HG02610 (cell line): ENCODE results near the gene RNF175.
A peak's percentile ranks its signal among the peaks of the same experiment; 100 is the strongest.
"Not testable (repeated sequence)": the region's sequence is repeated elsewhere in the genome, so short reads cannot be mapped to it uniquely, and the experiment has no call there.

Source experiments
- ATAC-seq: cut with Tn5 transposase; IDR thresholded peaks from one replicate; pipeline ENCODE4 v1.9.1; 2021; ENCODE audit warnings: mild to moderate bottlenecking, moderate library complexity; ENCODE audit not compliant: unreplicated experiment

RNF175 gene

GRCh38 chr4:153684971-153685371 is 74.9 kb downstream of the RNF175 start:
- no peak for ATAC-seq

- ATAC-seq = peak; percentile 96
These were observed 75.4 kb downstream of the RNF175 start, which contains the start of gene TLR2 for GRCh38 chr4:153684182-153684970. TSS of gene TLR2 (plus strand) at chr4:153684280. CDS start at chr4:153702908, 18,628 bp downstream.

- no peak for ATAC-seq
These were observed 76.1 kb downstream of the RNF175 start for GRCh38 chr4:153683763-153684181.

- no peak for ATAC-seq
These were observed 80.3 kb downstream of the RNF175 start for GRCh38 chr4:153679486-153679885.

- ATAC-seq = no peak
These were observed 82.8 kb downstream of the RNF175 start for GRCh38 chr4:153676984-153677383.

GRCh38 chr4:153676486-153676885 is 83.3 kb downstream of the RNF175 start:
- no peak for ATAC-seq

- no peak for ATAC-seq
These were observed 90.0 kb downstream of the RNF175 start for GRCh38 chr4:153669838-153670237.

GRCh38 chr4:153668647-153669046 is 91.2 kb downstream of the RNF175 start:
- ATAC-seq = no peak

GRCh38 chr4:153666505-153666904 is 93.3 kb downstream of the RNF175 start:
- ATAC-seq = not testable (repeated sequence)

GRCh38 chr4:153663667-153664066 is 96.2 kb downstream of the RNF175 start:
- no peak for ATAC-seq

GRCh38 chr4:153661908-153662307 is 97.9 kb downstream of the RNF175 start:
- no peak for ATAC-seq

GRCh38 chr4:153661215-153661822 is 98.5 kb downstream of the RNF175 start:
- no peak for ATAC-seq
